ENCODE measurements around the gene P2RY14. TPM values are rescaled to one million over a fixed set of nuclear protein-coding genes. Genes with fewer than 3 reads are reported as not detected.

P2RY14 gene
- total and polyA plus RNA-seq, 2 experiments from 2014 or later, result not detected

DNA sequence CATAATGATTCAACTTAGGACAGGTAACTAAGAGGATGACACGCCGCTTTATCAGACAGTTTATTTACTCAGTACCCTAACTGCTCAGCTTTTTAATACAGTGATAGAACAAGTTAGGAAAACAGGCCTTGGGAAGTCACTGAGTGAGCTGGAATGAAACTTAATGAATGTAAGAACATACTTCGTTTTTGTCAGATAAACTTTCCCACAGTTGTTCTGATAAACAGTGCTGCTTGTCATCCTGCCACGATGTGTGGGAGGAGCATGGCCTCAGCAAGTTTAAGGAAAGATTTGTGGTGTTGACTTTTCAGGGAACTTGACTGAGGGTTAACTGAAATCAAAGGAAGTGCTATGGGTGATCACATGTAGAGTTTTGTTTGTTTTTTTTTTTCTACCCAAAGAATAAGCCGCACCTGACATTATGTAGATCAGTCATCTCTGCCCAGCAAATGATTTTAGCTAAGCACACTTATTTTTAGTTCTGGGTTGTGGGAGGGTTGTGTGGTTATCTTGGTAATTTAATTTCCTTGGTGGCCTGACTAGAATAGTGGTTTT is 5.6 kb upstream of the P2RY14 start:
- H4K20me1 ChIP-seq (ENCODE audit: insufficient read depth), result no peaks in the 10 kb centered on the region
- H3K79me2 ChIP-seq (ENCODE audit: insufficient read depth), result no peaks in the 10 kb centered on the region
- WGBS, 2 experiments (ENCODE audit: low coverage in 1 of 2, low lambda C conversion rate in 2 of 2, missing lambda C conversion rate in 2 of 2), result 57 to 67% methylated on average over 5 of the region's 5 CpGs
- in situ Hi-C loops (cut with MboI), result no loop called here
- peaks cover 11% of the 10 kb centered on the region; the same call in 1 of the 2 replicates for H3F3A ChIP-seq (ENCODE audit: insufficient read depth)
- no peak overlapping the region for H3K27ac ChIP-seq
- H3K36me3 ChIP-seq (ENCODE audit: low read depth), result no peaks in the 10 kb centered on the region
- no peak for TF ChIP-seq EZH2phosphoT487 (IDR thresholded peaks at IDR 0.05; ENCODE audit: insufficient read depth, low read depth)
- no peak for TF ChIP-seq EZH2 (IDR thresholded peaks at IDR 0.05; ENCODE audit: insufficient read depth, poor library complexity, severe bottlenecking)
- H3K4me1 ChIP-seq (ENCODE audit: insufficient read depth), result peaks cover 5% of the 10 kb centered on the region; the same call in 1 of the 2 replicates
- H3K4me3 ChIP-seq, result no peak overlapping the region
- no peak overlapping the region for H2AFZ ChIP-seq
- H3K4me2 ChIP-seq (ENCODE audit: unreplicated experiment), result no peak overlapping the region
- H3K9me2 ChIP-seq (ENCODE audit: insufficient read depth), result no peaks in the 10 kb centered on the region
- peak; percentile 27 for DNase-seq
- H3K27me3 ChIP-seq (replicated peaks; ENCODE audit: insufficient read depth), result no peaks in the 10 kb centered on the region
- H3K9ac ChIP-seq, result no peak overlapping the region
- H3K9me3 ChIP-seq (ENCODE audit: low read depth), result no peaks in the 10 kb centered on the region

DNA sequence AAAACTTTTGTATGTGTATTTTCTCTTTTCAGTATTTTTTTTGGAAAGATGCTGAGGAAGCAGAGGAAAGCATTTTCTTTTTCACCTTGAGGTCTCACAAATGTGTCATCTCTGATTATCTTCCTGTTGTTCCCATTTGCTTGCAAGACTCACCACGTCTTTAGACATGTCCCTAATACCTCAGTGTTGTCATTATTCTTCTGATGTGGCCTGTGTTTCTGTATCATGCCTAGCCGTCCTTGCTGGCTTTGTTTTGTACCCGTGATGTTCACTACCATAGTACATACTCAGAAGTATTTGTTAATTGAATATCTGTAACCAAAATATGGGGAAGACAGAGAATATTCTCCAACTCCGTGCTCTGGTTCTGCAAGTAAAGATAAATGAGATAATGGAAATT is 5.0 kb upstream of the P2RY14 start:
- Histone ChIP-seq H3K9me2 (ENCODE audit: insufficient read depth) (no peaks in the 10 kb centered on the region), H2AFZ (no peak overlapping the region), H3K4me1 (ENCODE audit: insufficient read depth) (peaks cover 5% of the 10 kb centered on the region; the same call in 1 of the 2 replicates), H3K4me2 (ENCODE audit: unreplicated experiment) (no peak overlapping the region), H3K27me3 (replicated peaks; ENCODE audit: insufficient read depth) (no peaks in the 10 kb centered on the region), H3K27ac (no peak overlapping the region), H3K9me3 (ENCODE audit: low read depth) (no peaks in the 10 kb centered on the region), H3K79me2 (ENCODE audit: insufficient read depth) (no peaks in the 10 kb centered on the region), H3K36me3 (ENCODE audit: low read depth) (no peaks in the 10 kb centered on the region), H4K20me1 (ENCODE audit: insufficient read depth) (no peaks in the 10 kb centered on the region), H3F3A (ENCODE audit: insufficient read depth) (peaks cover 11% of the 10 kb centered on the region; the same call in 1 of the 2 replicates), H3K4me3 (no peak overlapping the region), H3K9ac (no peak overlapping the region)
- TF ChIP-seq EZH2phosphoT487 (IDR thresholded peaks at IDR 0.05; ENCODE audit: insufficient read depth, low read depth), result no peak
- no peak for TF ChIP-seq EZH2 (IDR thresholded peaks at IDR 0.05; ENCODE audit: insufficient read depth, poor library complexity, severe bottlenecking)
- WGBS, 2 experiments (ENCODE audit: low coverage in 1 of 2, low lambda C conversion rate in 2 of 2, missing lambda C conversion rate in 2 of 2), result 62 to 63% methylated on average over 4 of the region's 4 CpGs
- in situ Hi-C loops (cut with MboI), result no loop called here
- DNase-seq, result no peak

DNA sequence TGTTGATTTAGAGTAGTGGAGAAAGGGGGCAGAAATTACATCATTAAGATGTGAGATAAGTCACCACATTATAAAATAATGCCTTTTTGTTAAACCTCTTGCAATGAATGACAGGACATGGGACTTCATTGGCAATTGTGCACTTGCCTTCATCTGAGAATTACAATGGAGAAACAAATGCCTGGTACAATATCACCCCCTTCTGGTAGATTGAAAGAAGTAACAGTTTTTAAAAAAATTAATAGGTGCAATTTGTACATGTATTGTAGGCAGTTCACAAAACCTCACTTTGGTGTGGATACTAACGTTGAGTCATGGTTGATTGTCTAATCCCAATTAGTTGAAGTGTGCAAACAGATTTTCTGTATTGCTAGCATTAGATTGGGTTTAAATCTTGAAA is 4.6 kb upstream of the P2RY14 start:
- Histone ChIP-seq H3K79me2 (ENCODE audit: insufficient read depth) (no peaks in the 10 kb centered on the region), H3K27ac (no peak overlapping the region), H3K4me3 (no peak overlapping the region), H3K4me1 (ENCODE audit: insufficient read depth) (peaks cover 5% of the 10 kb centered on the region; the same call in 1 of the 2 replicates), H3K27me3 (replicated peaks; ENCODE audit: insufficient read depth) (no peaks in the 10 kb centered on the region), H3K9me2 (ENCODE audit: insufficient read depth) (no peaks in the 10 kb centered on the region), H3K36me3 (ENCODE audit: low read depth) (no peaks in the 10 kb centered on the region), H2AFZ (no peak overlapping the region), H3K9me3 (ENCODE audit: low read depth) (no peaks in the 10 kb centered on the region), H3F3A (ENCODE audit: insufficient read depth) (peaks cover 11% of the 10 kb centered on the region; the same call in 1 of the 2 replicates), H3K9ac (no peak overlapping the region), H3K4me2 (ENCODE audit: unreplicated experiment) (no peak overlapping the region), H4K20me1 (ENCODE audit: insufficient read depth) (no peaks in the 10 kb centered on the region)
- peak; percentile 56 for DNase-seq
- 0% methylated on average over 1 of the region's 1 CpG for WGBS, 2 experiments (ENCODE audit: low coverage in 1 of 2, low lambda C conversion rate in 2 of 2, missing lambda C conversion rate in 2 of 2)
- in situ Hi-C loops (cut with MboI), result no loop called here
- TF ChIP-seq EZH2 (IDR thresholded peaks at IDR 0.05; ENCODE audit: insufficient read depth, poor library complexity, severe bottlenecking) (no peak), EZH2phosphoT487 (IDR thresholded peaks at IDR 0.05; ENCODE audit: insufficient read depth, low read depth) (no peak)

DNA sequence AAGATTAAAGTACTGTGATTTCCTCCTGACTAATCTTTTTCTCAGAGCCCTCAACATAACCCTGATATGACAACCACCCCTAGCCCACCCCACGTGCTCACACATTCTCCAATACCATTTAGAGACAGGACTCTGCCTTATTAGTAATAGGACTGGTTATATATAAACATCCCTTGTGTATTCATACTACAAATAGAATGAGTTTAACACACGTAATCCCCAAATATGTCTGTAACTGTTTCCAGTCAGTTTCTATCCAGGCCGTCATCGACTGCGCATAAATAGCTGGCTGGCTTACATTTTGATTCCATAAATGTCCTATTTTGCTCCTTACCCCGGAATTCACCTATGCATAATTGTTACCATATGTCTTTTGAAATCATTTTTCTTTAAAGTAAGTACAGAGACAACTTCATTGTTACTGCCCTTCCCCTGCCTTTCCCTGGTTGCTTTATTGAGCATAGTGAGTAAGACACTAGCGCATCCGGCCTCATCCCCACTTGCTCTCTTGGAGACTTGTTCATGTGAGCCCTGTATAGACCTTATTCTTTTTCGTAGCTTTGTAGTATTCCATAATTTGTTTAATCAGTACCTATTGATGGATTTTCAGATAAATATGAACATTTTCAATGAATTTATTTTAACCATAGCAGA is 3.5 kb upstream of the P2RY14 start:
- no peak for TF ChIP-seq EZH2 (IDR thresholded peaks at IDR 0.05; ENCODE audit: insufficient read depth, poor library complexity, severe bottlenecking)
- Histone ChIP-seq H3K9ac (no peak overlapping the region), H3K4me1 (ENCODE audit: insufficient read depth) (peaks cover 5% of the 10 kb centered on the region; the same call in 1 of the 2 replicates), H3K27me3 (replicated peaks; ENCODE audit: insufficient read depth) (no peaks in the 10 kb centered on the region), H4K20me1 (ENCODE audit: insufficient read depth) (no peaks in the 10 kb centered on the region), H3K79me2 (ENCODE audit: insufficient read depth) (no peaks in the 10 kb centered on the region), H3K36me3 (ENCODE audit: low read depth) (no peaks in the 10 kb centered on the region), H3K9me2 (ENCODE audit: insufficient read depth) (no peaks in the 10 kb centered on the region), H3K27ac (no peak overlapping the region), H3F3A (ENCODE audit: insufficient read depth) (peaks cover 11% of the 10 kb centered on the region; the same call in 1 of the 2 replicates), H2AFZ (no peak overlapping the region), H3K4me3 (no peak overlapping the region), H3K4me2 (ENCODE audit: unreplicated experiment) (no peak overlapping the region), H3K9me3 (ENCODE audit: low read depth) (no peaks in the 10 kb centered on the region)
- WGBS, 2 experiments (ENCODE audit: low coverage in 1 of 2, low lambda C conversion rate in 2 of 2, missing lambda C conversion rate in 2 of 2), result 74 to 80% methylated on average over 9 of the region's 9 CpGs
- in situ Hi-C loops (cut with MboI), result no loop called here
- no peak for DNase-seq
